Esophagus squamous epithelium (tissue), 5 donors: Measurements from ENCODE around the gene SLC38A8. TPM values are rescaled to one million over a fixed set of nuclear protein-coding genes. Genes with fewer than 3 reads are reported as not detected.

Experiments used
- DNase-seq: peaks from one replicate; lab custom pipeline; 2025; lab: John Stamatoyannopoulos, UW
- H3K27ac ChIP-seq, 4 donors: fragments of 200-600 bp; sonication (generic); one replicate each; pipeline ENCODE4 v1.5.1; 2016 to 2019; ENCODE audit warnings: mild to moderate bottlenecking in 1 of 4
- H3K27me3 ChIP-seq, 4 donors: fragments of 200-600 bp; sonication (generic); 1 replicate in 3 of 4; 2 replicates in 1 of 4; pipeline versions ENCODE4 v1.5.1 to v1.6.0; 2017 to 2021; ENCODE audit warnings: antibody characterized with exemption in 1 of 4
- H3K36me3 ChIP-seq, 3 donors: fragments of 200-600 bp; sonication (generic); one replicate each; pipeline ENCODE4 v1.5.1; 2016 to 2019
- H3K4me1 ChIP-seq, 3 donors: fragments of 200-600 bp; sonication (generic); one replicate each; pipeline ENCODE4 v1.5.1; 2017 to 2019
- H3K4me3 ChIP-seq, 4 donors: fragments of 200-600 bp; sonication (generic); 1 replicate in 3 of 4; 2 replicates in 1 of 4; pipeline ENCODE4 v1.5.1; 2016 to 2019; ENCODE audit warnings: mild to moderate bottlenecking in 2 of 4, moderate library complexity in 1 of 4
- H3K9me3 ChIP-seq, 3 donors: fragments of 200-600 bp; sonication (generic); one replicate each; pipeline ENCODE4 v1.5.1; 2016 to 2019
- CTCF ChIP-seq, 6 experiments: fragments of 450-650 bp in 4 of 6; fragments of 200-600 bp in 2 of 6; sonication (generic) in 2 of 6; IDR thresholded peaks; one replicate each; pipeline ENCODE4 v1.5.1; 2016 to 2019; ENCODE audit warnings: antibody characterized with exemption in 6 of 6, mild to moderate bottlenecking in 4 of 6, moderate library complexity in 4 of 6
- POLR2A ChIP-seq, 4 donors: fragments of 450-650 bp; IDR thresholded peaks; one replicate each; pipeline ENCODE4 v1.6.1; 2017; ENCODE audit warnings: antibody characterized with exemption in 4 of 4, mild to moderate bottlenecking in 4 of 4, moderate library complexity in 3 of 4
- WGBS, 2 donors: methylation state at CpG; one replicate each; pipeline ENCODE4 v1.1.5; 2018; 5-methylcytosine and 5-hydroxymethylcytosine counted together
- intact Hi-C: fragments of 100-400 bp; cut with DNase I; formaldehyde crosslinking; loops from one replicate; pipeline ENCODE4 v1.15.0; 2022
- total RNA-seq, 4 donors: library from RNA; depleted of rRNA; stranded (reverse); fragments of >200 nt; gene quantifications; one replicate each; pipeline ENCODE4 v1.1.0, GENCODE V29; 2016
- donor health status: DM: yes; HTN: yes; CAD: no.

SLC38A8 gene
- total RNA-seq, 4 donors from 2014 or later, result not detected

DNA sequence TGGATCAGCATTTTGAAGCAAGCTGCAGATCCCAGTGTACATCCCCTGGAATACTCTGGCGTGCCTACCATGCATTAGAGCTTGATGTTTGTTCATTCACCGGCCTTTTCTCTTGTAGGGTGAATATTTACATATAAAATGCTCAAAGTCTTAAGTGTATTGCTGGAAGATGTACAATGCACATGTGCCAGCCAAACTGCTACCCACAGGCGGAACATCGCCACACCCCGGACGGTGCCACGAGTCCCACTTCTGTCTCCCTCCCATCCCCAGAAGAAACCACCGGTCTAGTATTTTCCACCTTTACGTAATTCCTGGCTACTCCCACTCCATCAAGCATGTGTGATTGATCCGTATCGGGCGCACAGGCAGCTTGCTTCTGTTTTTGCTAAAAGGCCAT, 4.1 kb downstream of the SLC38A8 start:
- Histone ChIP-seq H3K27ac (no peak overlapping the region), H3K4me1 (peaks cover 0 to 19% (median 0%) of the 10 kb centered on the region in 3 donors), H3K9me3 (peaks cover 0 to 10% (median 0%) of the 10 kb centered on the region in 3 donors), H3K4me3 (no peak overlapping the region), H3K36me3 (no peaks in the 10 kb centered on the region), H3K27me3 (peaks cover 0 to 67% (median 2%) of the 10 kb centered on the region in 4 donors)
- intact Hi-C loops, result no loop called here
- no peak for TF ChIP-seq CTCF (IDR thresholded peaks at IDR 0.05)
- TF ChIP-seq POLR2A (IDR thresholded peaks at IDR 0.05), result no peak
- DNase-seq, result no peak
- 73 to 84% methylated on average over 12 of the region's 12 CpGs for WGBS, 2 donors

DNA sequence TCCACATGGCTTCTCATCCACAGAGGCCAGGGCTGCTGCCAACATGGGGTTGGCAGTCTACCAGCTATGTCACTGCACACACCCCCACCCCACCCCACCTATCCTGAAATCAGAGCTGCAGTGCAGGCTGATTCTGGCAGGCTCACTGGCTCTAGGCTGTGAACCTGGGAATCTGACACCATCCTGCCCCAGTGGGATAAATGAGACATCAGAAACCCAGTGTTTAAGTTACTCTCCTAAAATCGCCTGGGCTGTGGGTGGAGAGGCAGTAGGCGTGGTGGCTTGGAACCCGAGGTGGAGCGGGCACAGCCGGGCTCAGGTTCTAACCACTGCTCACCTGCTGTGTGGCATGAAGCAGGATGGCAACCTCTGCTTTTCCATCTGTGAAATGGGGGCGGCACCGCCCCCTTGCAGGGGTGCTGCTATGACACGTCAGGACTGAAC, 5.6 kb downstream of the SLC38A8 start:
- TF ChIP-seq POLR2A (IDR thresholded peaks at IDR 0.05), result no peak
- no peak for TF ChIP-seq CTCF (IDR thresholded peaks at IDR 0.05)
- 74 to 86% methylated on average over 4 to 7 of the region's 8 CpGs for WGBS, 2 donors
- H3K4me3 ChIP-seq, result no peak overlapping the region
- intact Hi-C loops, result no loop called here
- H3K27me3 ChIP-seq, result peaks cover 0 to 58% (median 0%) of the 10 kb centered on the region in 4 donors
- no peaks in the 10 kb centered on the region for H3K36me3 ChIP-seq
- H3K27ac ChIP-seq, result no peak overlapping the region
- no peak for DNase-seq
- H3K4me1 ChIP-seq, result peaks cover 0 to 10% (median 0%) of the 10 kb centered on the region in 3 donors
- H3K9me3 ChIP-seq, result peaks cover 0 to 10% (median 0%) of the 10 kb centered on the region in 3 donors

- Histone ChIP-seq H3K4me3 (no peak overlapping the region), H3K4me1 (peaks cover 0 to 8% (median 0%) of the 10 kb centered on the region in 3 donors), H3K36me3 (no peaks in the 10 kb centered on the region), H3K27me3 (peaks cover 0 to 55% (median 0%) of the 10 kb centered on the region in 4 donors), H3K27ac (no peak overlapping the region), H3K9me3 (peaks cover 0 to 10% (median 0%) of the 10 kb centered on the region in 3 donors)
- TF ChIP-seq CTCF (IDR thresholded peaks at IDR 0.05) (no peak), POLR2A (IDR thresholded peaks at IDR 0.05) (no peak)
- 14 to 56% methylated on average over 2 to 3 of the region's 3 CpGs for WGBS, 2 donors
- DNase-seq, result no peak
- intact Hi-C loops, result no loop called here
These were observed 6.5 kb downstream of the SLC38A8 start for GRCh38 chr16:84036131-84036530.

DNA sequence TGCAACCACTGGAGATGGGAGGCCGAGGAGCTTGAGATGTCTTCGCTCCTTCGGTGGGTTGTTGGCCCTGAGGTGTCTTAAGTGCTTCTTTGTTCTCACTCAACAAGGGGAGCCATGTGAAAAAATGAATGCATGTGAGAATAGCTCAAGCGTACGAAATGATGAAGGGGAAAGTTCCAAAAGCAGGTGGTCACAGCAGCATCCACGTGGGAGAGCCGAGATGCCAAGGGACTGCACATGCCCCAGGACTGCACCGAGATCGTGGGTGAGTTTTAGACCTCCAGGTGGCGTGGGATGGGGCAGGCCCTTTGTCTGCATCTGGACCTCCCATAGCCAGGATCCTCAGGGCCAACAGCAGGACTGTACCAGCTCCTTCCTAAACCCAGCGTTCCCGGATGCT, 8.1 kb downstream of the SLC38A8 start:
- intact Hi-C loops, result no loop called here
- H3K36me3 ChIP-seq, result no peaks in the 10 kb centered on the region
- H3K4me3 ChIP-seq, result no peak overlapping the region
- H3K27ac ChIP-seq, result no peak overlapping the region
- H3K9me3 ChIP-seq, result peaks cover 0 to 10% (median 0%) of the 10 kb centered on the region in 3 donors
- TF ChIP-seq CTCF (IDR thresholded peaks at IDR 0.05) (no peak), POLR2A (IDR thresholded peaks at IDR 0.05) (no peak)
- H3K4me1 ChIP-seq, result no peaks in the 10 kb centered on the region
- 70 to 89% methylated on average over 11 to 12 of the region's 12 CpGs for WGBS, 2 donors
- peaks cover 0 to 46% (median 0%) of the 10 kb centered on the region in 4 donors for H3K27me3 ChIP-seq
- no peak for DNase-seq

DNA sequence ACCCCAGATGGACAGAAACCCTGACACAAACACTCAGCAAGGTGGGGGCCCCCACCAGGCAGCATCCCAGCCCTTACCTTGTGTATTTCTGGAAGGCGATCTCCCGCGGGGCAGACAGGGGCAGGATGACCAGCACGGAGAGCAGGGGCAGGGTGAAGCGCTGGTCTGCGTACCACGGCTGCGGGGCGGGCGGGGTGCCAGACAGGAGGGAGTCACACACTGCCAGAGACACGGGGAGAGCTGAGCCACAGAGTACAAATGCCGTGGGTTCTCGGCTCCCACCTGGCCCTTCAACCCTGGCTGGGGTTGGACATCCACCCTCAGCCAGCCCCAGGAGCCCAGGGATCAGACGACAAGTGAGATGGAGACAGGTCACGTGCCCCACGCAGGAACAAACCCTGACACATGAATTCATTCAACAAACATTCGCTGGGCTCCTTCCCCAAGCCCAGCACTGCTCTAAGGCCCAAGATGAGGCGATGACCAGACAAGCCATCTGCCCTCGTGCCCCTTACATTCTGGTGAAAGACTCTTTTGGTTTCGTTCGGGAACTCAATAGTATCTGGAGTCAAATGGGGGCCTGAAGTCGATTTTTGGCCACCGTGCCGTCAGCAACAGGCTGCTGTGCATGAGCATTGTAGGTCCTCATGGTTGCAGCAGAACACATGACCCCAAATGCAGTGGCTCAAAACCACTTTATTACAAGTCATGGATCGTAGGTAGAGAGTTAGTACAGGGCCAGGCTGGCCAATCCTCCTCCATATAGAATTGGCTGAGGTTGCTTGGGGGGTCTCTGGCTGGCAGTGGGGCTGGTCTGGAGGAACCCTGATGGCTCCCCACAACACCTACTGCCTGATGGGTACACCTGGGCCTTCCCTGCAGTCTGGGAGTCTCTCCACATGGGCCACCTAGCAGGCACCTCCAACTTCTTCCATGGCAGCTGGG, 9.1 kb downstream of the SLC38A8 start:
- intact Hi-C loops, result no loop called here
- H3K27ac ChIP-seq, result no peak overlapping the region
- H3K36me3 ChIP-seq, result no peaks in the 10 kb centered on the region
- H3K9me3 ChIP-seq, result peaks cover 0 to 10% (median 0%) of the 10 kb centered on the region in 3 donors
- peaks cover 0 to 36% (median 0%) of the 10 kb centered on the region in 4 donors for H3K27me3 ChIP-seq
- WGBS, 2 donors, result 68 to 100% methylated on average over 2 to 14 of the region's 25 CpGs
- no peak overlapping the region for H3K4me3 ChIP-seq
- no peak for DNase-seq
- H3K4me1 ChIP-seq, result no peaks in the 10 kb centered on the region
- TF ChIP-seq CTCF (IDR thresholded peaks at IDR 0.05) (no peak), POLR2A (IDR thresholded peaks at IDR 0.05) (no peak)
